SK-N-SH (cell line): ENCODE data around the gene TECTB. TPM values are rescaled to one million over a fixed set of nuclear protein-coding genes. Genes with fewer than 3 reads are reported as not detected.

Experiments
- CTCF ChIA-PET: fragments of 300-600, 350-600 bp; formaldehyde crosslinking; extraction: SDS; loops from one replicate; lab custom pipeline; 2021; lab: Yijun Ruan, JAX
- POLR2A ChIA-PET: fragments of 350-600 bp; sonication (Branson Sonifier 250); formaldehyde crosslinking; extraction: SDS; loops from one replicate; lab custom pipeline; 2020; ENCODE audit warnings: antibody characterized with exemption, inconsistent platforms; lab: Yijun Ruan, JAX
- DNase-seq: peaks from one replicate; pipeline ENCODE4 v3.0.0; 2012
- H2AFZ ChIP-seq: fragments of 200-600 bp; sonication (generic); 2 replicates; pipeline ENCODE4 v1.8.1; 2016; ENCODE audit warnings: antibody characterized with exemption, mild to moderate bottlenecking, low read depth
- H3F3A ChIP-seq: fragments of 200-600 bp; sonication (generic); replicated peaks from 2 replicates; pipeline ENCODE3; 2016; ENCODE audit warnings: antibody characterized with exemption, mild to moderate bottlenecking; ENCODE audit not compliant: insufficient read depth
- H3K27ac ChIP-seq, 2 experiments: fragments of 200-500 bp in 1 of 2; fragments of 200-600 bp in 1 of 2; sonication (Bioruptor generic) in 1 of 2; sonication (generic), shearing (Covaris generic) in 1 of 2; 2 replicates each; pipeline versions ENCODE4 v1.5.1 to v1.6.1; 2014 to 2016; ENCODE audit warnings: low read depth in 2 of 2, inconsistent platforms in 1 of 2, low read length in 1 of 2, mild to moderate bottlenecking in 1 of 2, mixed read lengths in 1 of 2
- H3K27me3 ChIP-seq: fragments of 200-600 bp; sonication (generic), shearing (Covaris generic); 2 replicates; pipeline ENCODE4 v1.6.1; 2016; ENCODE audit warnings: mixed run types; ENCODE audit not compliant: insufficient read depth
- H3K36me3 ChIP-seq, 2 experiments: fragments of 200-500 bp in 1 of 2; fragments of 200-600 bp in 1 of 2; sonication (Bioruptor generic) in 1 of 2; sonication (generic) in 1 of 2; replicated peaks in 1 of 2; 2 replicates each; pipeline versions ENCODE3 to v1.5.1; 2014 to 2016; ENCODE audit warnings: low read length in 1 of 2, mild to moderate bottlenecking in 1 of 2; ENCODE audit not compliant: insufficient read depth in 2 of 2, control insufficient read depth in 1 of 2
- H3K4me1 ChIP-seq, 2 experiments: fragments of 200-500 bp in 1 of 2; fragments of 200-600 bp in 1 of 2; sonication (Bioruptor generic) in 1 of 2; sonication (generic), shearing (Covaris generic) in 1 of 2; 2 replicates each; pipeline versions ENCODE4 v1.5.1 to v1.6.1; 2014 to 2016; ENCODE audit warnings: low read depth in 1 of 2, low read length in 1 of 2, mixed run types in 1 of 2; ENCODE audit not compliant: insufficient read depth in 2 of 2, control insufficient read depth in 1 of 2
- H3K4me2 ChIP-seq: fragments of 200-600 bp; sonication (generic), shearing (Covaris generic); 2 replicates; pipeline ENCODE4 v1.6.1; 2017; ENCODE audit warnings: mixed run types
- H3K4me3 ChIP-seq, 2 experiments: fragments of 200-500 bp in 1 of 2; fragments of 200-600 bp in 1 of 2; sonication (Bioruptor generic) in 1 of 2; sonication (generic), shearing (Covaris generic) in 1 of 2; 2 replicates each; pipeline versions ENCODE4 v1.5.1 to v1.8.1; 2014 to 2016; ENCODE audit warnings: low read depth in 2 of 2, inconsistent platforms in 1 of 2, low read length in 1 of 2, mild to moderate bottlenecking in 1 of 2, mixed read lengths in 1 of 2, moderate library complexity in 1 of 2
- H3K79me2 ChIP-seq: fragments of 200-600 bp; sonication (generic); 2 replicates; pipeline ENCODE4 v1.8.1; 2017; ENCODE audit warnings: mild to moderate bottlenecking; ENCODE audit not compliant: insufficient read depth
- H3K9ac ChIP-seq: fragments of 200-600 bp; sonication (generic); 2 replicates; pipeline ENCODE4 v1.6.1; 2017; ENCODE audit warnings: mixed run types
- H3K9me2 ChIP-seq: fragments of 200-600 bp; sonication (generic); 2 replicates; pipeline ENCODE4 v1.6.1; 2017; ENCODE audit warnings: mixed run types
- H3K9me3 ChIP-seq: fragments of 200-600 bp; sonication (generic); 2 replicates; pipeline ENCODE4 v1.6.1; 2017; ENCODE audit warnings: mixed run types, mild to moderate bottlenecking, moderate library complexity
- H4K20me1 ChIP-seq: fragments of 200-600 bp; sonication (generic); 2 replicates; pipeline ENCODE4 v1.6.1; 2017; ENCODE audit warnings: mild to moderate bottlenecking, mixed run types; ENCODE audit not compliant: insufficient read depth
- CTCF ChIP-seq: fragments of 200-600 bp; sonication (generic); IDR thresholded peaks from 2 replicates; pipeline ENCODE4 v1.6.1; 2017; ENCODE audit warnings: antibody characterized with exemption, mild to moderate bottlenecking, moderate library complexity
- ELF1 ChIP-seq: IDR thresholded peaks from 2 replicates; pipeline ENCODE4 v1.4.0; 2012
- EZH2phosphoT487 ChIP-seq: fragments of 200-600 bp; sonication (generic); IDR thresholded peaks from 2 replicates; pipeline ENCODE4 v1.6.1; 2017; ENCODE audit warnings: low read depth, mixed run types, mild to moderate bottlenecking, antibody characterized with exemption, moderate library complexity, borderline replicate concordance
- FOSL2 ChIP-seq: IDR thresholded peaks from 2 replicates; pipeline ENCODE4 v1.4.0; 2012; ENCODE audit warnings: low read depth, mild to moderate bottlenecking, moderate library complexity, borderline replicate concordance
- FOXJ3 ChIP-seq: sonication (generic); formaldehyde crosslinking; IDR thresholded peaks from 2 replicates; pipeline ENCODE4 v1.5.1; 2020; ENCODE audit warnings: mild to moderate bottlenecking, missing genetic modification reagents
- FOXM1 ChIP-seq: IDR thresholded peaks from 2 replicates; pipeline ENCODE4 v1.4.0; 2012; ENCODE audit warnings: low read depth, mild to moderate bottlenecking
- GABPA ChIP-seq: IDR thresholded peaks from 2 replicates; pipeline ENCODE4 v1.4.0; 2012; ENCODE audit warnings: low read depth, mild to moderate bottlenecking
- MAX ChIP-seq: IDR thresholded peaks from 2 replicates; pipeline ENCODE4 v1.4.0; 2012; ENCODE audit warnings: low read depth
- MEF2A ChIP-seq: IDR thresholded peaks from 2 replicates; pipeline ENCODE4 v1.4.0; 2012; ENCODE audit warnings: low read depth, borderline replicate concordance
- NRF1 ChIP-seq: IDR thresholded peaks from 2 replicates; pipeline ENCODE4 v1.6.1; 2012; ENCODE audit warnings: low read depth, mild to moderate bottlenecking, low read length
- RAD21 ChIP-seq: IDR thresholded peaks from 2 replicates; pipeline ENCODE4 v1.6.1; 2012; ENCODE audit warnings: mild to moderate bottlenecking, low read length
- RFX5 ChIP-seq: IDR thresholded peaks from 2 replicates; pipeline ENCODE4 v1.6.1; 2012; ENCODE audit warnings: mild to moderate bottlenecking, improper control_type of control experiment, low read length
- RXRA ChIP-seq: IDR thresholded peaks from 2 replicates; pipeline ENCODE4 v1.4.0; 2012; ENCODE audit warnings: low read depth, mild to moderate bottlenecking, borderline replicate concordance
- SMC3 ChIP-seq: IDR thresholded peaks from 2 replicates; pipeline ENCODE4 v1.6.1; 2012; ENCODE audit warnings: low read depth, low read length, improper control_type of control experiment
- TEAD4 ChIP-seq: IDR thresholded peaks from 2 replicates; pipeline ENCODE4 v1.4.0; 2012; ENCODE audit warnings: mild to moderate bottlenecking, borderline replicate concordance; ENCODE audit not compliant: insufficient read depth
- ZBTB33 ChIP-seq: IDR thresholded peaks from 2 replicates; pipeline ENCODE4 v1.4.0; 2012; ENCODE audit warnings: low read depth, borderline replicate concordance
- WGBS: methylation state at CpG from one replicate; pipeline ENCODE4 v1.1.6; 2017; ENCODE audit warnings: low lambda C conversion rate; 5-methylcytosine and 5-hydroxymethylcytosine counted together
- polyA plus RNA-seq, 3 experiments: library from polyadenylated mRNA; depleted of rRNA; stranded (reverse); fragments of >200 nt; gene quantifications; 2 replicates each; pipeline ENCODE4 v1.2.3, GENCODE V29; 2012
- TF ChIP-seq, protein P1 (sequence below): fragments of 150-350 bp; IDR thresholded peaks from 2 replicates; pipeline ENCODE4 v1.6.1; 2016; ENCODE audit warnings: mild to moderate bottlenecking, low read depth, low read length

TECTB gene
- polyA plus RNA-seq, 1 of the 3 experiments (the other 2 are of a cell fraction): not detected

- ChIA-PET POLR2A (no interaction called here), CTCF (interaction anchor here (0.6 to 8.0 kb wide), 29 partner anchors 9 to 1239 kb away, joined by 3 to 125 read pairs (median 4); partner anchors contain the start of genes ADRA2A, VTI1A and ZDHHC6)
- Histone ChIP-seq H3K4me2 (no peak overlapping the region), H2AFZ (no peak overlapping the region), H3K79me2 (no peaks in the 10 kb centered on the region), H3K27ac (no peak overlapping the region), H3K27me3 (no peaks in the 10 kb centered on the region), H3F3A (no peaks in the 10 kb centered on the region), H3K36me3 (no peaks in the 10 kb centered on the region), H3K9me3 (no peaks in the 10 kb centered on the region), H3K9me2 (no peaks in the 10 kb centered on the region), H3K4me1 (peaks cover 0 to 3% of the 10 kb centered on the region in 2 experiments; a peak in 1 of 4 replicates), H4K20me1 (no peaks in the 10 kb centered on the region), H3K9ac (no peak overlapping the region), H3K4me3 (no peak overlapping the region; a peak in 1 of 4 replicates)
- TF ChIP-seq ELF1: no peak
- TF ChIP-seq, protein P1, sequence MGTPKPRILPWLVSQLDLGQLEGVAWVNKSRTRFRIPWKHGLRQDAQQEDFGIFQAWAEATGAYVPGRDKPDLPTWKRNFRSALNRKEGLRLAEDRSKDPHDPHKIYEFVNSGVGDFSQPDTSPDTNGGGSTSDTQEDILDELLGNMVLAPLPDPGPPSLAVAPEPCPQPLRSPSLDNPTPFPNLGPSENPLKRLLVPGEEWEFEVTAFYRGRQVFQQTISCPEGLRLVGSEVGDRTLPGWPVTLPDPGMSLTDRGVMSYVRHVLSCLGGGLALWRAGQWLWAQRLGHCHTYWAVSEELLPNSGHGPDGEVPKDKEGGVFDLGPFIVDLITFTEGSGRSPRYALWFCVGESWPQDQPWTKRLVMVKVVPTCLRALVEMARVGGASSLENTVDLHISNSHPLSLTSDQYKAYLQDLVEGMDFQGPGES: no peak
- TF ChIP-seq SMC3: peak; percentile 84
- peak; percentile 97 for TF ChIP-seq RAD21
- peak; percentile 95 for TF ChIP-seq CTCF
- no peak for TF ChIP-seq MAX
- WGBS: 33% methylated on average over 10 of the region's 10 CpGs
- peak; percentile 76 for DNase-seq
These were observed 31.7 kb downstream of the TECTB start for GRCh38 chr10:112314822-112315474.

DNA sequence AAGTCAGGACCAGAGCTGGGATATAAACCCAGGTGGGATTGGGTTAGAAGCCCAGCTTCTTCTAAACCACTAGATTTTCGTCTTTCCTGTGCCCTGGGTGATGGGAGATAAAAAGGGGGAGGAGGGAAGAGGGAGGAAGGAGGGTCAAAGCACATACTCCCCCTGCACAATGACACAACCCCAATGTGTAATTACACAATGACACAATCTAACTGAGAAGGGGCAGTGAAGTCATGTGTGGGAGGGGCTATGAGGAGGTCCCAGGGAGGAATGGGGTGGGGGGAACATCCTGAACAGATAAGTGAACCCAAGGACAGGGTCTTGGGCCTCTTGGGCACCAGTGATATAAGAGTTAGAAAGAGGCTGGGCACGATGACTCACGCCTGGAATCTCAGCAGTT is 44.5 kb downstream of the TECTB start:
- H2AFZ ChIP-seq: no peak overlapping the region
- DNase-seq: no peak
- no peak overlapping the region for H3K4me3 ChIP-seq
- H3K9me2 ChIP-seq: no peaks in the 10 kb centered on the region
- TF ChIP-seq SMC3 (no peak), RXRA (no peak), EZH2phosphoT487 (no peak), TEAD4 (no peak), FOSL2 (no peak), MAX (no peak), FOXJ3 (CRISPR knock-in tag) (no peak), ZBTB33 (no peak), NRF1 (no peak), RFX5 (no peak), FOXM1 (no peak), MEF2A (no peak), GABPA (no peak)
- TF ChIP-seq, protein P1: no peak
- H3K9ac ChIP-seq: no peak overlapping the region
- H3K4me1 ChIP-seq: no peaks in the 10 kb centered on the region
- H3K9me3 ChIP-seq: no peaks in the 10 kb centered on the region
- no peaks in the 10 kb centered on the region for H3K27me3 ChIP-seq
- no peak overlapping the region for H3K4me2 ChIP-seq
- 40% methylated on average over 3 of the region's 3 CpGs for WGBS
- H3K36me3 ChIP-seq: no peaks in the 10 kb centered on the region
- no peaks in the 10 kb centered on the region for H3K79me2 ChIP-seq
- ChIA-PET POLR2A (no interaction called here), CTCF (interaction anchor here (1.1 to 2.8 kb wide), 5 partner anchors 12 to 144 kb away, joined by 5 to 8 read pairs (median 7); no protein-coding TSS in a partner anchor)
- no peak overlapping the region for H3K27ac ChIP-seq
- H4K20me1 ChIP-seq: no peaks in the 10 kb centered on the region
- no peaks in the 10 kb centered on the region for H3F3A ChIP-seq
